Activated naive CD8-positive, alpha-beta T cell treated with anti-CD3 and anti-CD28 coated beads, Interleukin-2, amount 50 U/mL, for 16 hours (primary cell): ENCODE results near the gene SUMF2.
A peak's percentile ranks its signal among the peaks of the same experiment; 100 is the strongest.
"Not testable (repeated sequence)": the region's sequence is repeated elsewhere in the genome, so short reads cannot be mapped to it uniquely, and the experiment has no call there.

Experiments
- DNase-seq: peaks from one replicate; pipeline ENCODE4 v3.0.0-alpha.2; 2020; ENCODE audit warnings: low read depth, low spot score

SUMF2 gene

DNA sequence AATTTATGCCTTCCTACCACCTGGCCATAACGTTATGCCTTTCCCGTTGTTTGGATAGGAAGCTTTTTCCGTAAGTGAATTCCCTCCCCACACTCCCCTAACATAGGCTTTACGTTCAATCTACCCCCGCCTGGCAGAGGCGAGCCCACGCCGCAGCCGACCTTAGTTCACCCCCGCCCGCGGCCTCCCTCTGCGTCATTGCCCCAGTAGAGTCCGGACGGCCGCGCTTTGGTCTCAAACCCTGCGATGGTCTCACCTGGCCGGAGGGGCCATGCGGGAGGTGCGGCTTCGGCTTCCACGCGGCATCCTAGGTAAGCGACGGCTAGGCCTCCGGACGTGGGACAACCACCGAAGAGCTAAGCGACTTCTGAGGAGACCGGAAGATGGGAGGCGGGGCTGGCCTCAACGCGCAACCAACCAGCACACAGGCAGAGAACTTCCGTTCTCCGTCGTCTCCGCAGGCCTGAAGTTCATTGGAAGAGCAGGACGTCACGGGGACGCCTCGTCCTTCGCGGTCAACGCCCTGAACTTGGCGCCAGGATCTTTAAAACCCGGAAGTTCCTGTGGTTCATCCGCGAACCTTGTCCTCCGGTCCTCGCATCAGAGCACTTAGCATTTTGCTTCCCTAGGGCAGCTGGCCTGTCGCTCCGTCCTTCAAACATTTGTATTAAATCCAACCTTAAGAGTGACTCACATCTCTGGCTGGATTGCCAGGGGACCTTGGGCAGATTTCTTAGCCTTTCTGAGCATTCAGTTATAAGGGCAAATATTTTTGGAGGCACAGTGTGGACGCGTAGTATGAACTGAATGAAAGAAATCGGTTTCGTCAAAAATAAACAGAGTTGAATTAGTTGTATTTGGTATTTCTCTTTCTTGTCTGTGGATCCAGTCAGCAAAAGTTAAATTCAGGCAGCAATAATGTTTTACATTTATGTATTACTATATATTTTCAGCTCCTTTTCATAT lies 42.3 kb downstream of the SUMF2 start, which contains the start of gene CHCHD2:
Gene CHCHD2 (minus strand): TSS at position 369 of the 966 bp plus-strand sequence. CDS start 63 bp downstream, at position 306.
- peak; percentile 82 for DNase-seq

GRCh38 chr7:56107954-56108258 lies 43.8 kb downstream of the SUMF2 start:
- no peak for DNase-seq

GRCh38 chr7:56110611-56111010 lies 46.5 kb downstream of the SUMF2 start:
- no peak for DNase-seq

GRCh38 chr7:56112244-56112643 lies 48.2 kb downstream of the SUMF2 start:
- not testable (repeated sequence) for DNase-seq

GRCh38 chr7:56115852-56116538 lies 51.9 kb downstream of the SUMF2 start, which contains the start of gene NUPR2:
Gene NUPR2, minus strand, starts transcription at chr7:56116417. Its CDS starts 103 bp downstream, at chr7:56116314.
- no peak for DNase-seq

- no peak for DNase-seq
Measured at GRCh38 chr7:56121440-56121839, 57.4 kb downstream of the SUMF2 start.

GRCh38 chr7:56124981-56125380 lies 60.9 kb downstream of the SUMF2 start:
- no peak for DNase-seq

- DNase-seq, result no peak
Measured at GRCh38 chr7:56125831-56126230, 61.7 kb downstream of the SUMF2 start.

- no peak for DNase-seq
Measured at GRCh38 chr7:56127241-56127975, 63.3 kb downstream of the SUMF2 start.
